ENCODE results near the gene FRY.

GRCh38 chr13:32187651-32188050, 156.1 kb downstream of the FRY start:
- TF ChIP-seq FOXP2 (optimal IDR thresholded peaks at IDR 0.05; ENCODE audit: borderline replicate concordance, extremely low read depth, extremely low read length, insufficient read depth) (no peak), POLR2AphosphoS5 (IDR thresholded peaks at IDR 0.05; ENCODE audit: low read depth, low read length) (no peak), REST (IDR thresholded peaks at IDR 0.05; ENCODE audit: insufficient read depth in 1 of 2, low read depth in 2 of 2, low read length in 2 of 2) (no peak)
